K562 (cell line): ENCODE data around the gene ZSWIM4. TPM values are rescaled to one million over a fixed set of nuclear protein-coding genes. Genes with fewer than 3 reads are reported as not detected.

Experiments
- ATF7 ChIP-seq: fragments of 450-650 bp; IDR thresholded peaks from 2 replicates; pipeline ENCODE4 v1.7.1; 2014; ENCODE audit warnings: mild to moderate bottlenecking, moderate library complexity
- CBFA2T2 ChIP-seq: fragments of 450-650 bp; conservative IDR thresholded peaks from 2 replicates; pipeline ENCODE4 v1.6.1; 2017; ENCODE audit warnings: mild to moderate bottlenecking
- CBFA2T3 ChIP-seq: fragments of 450-650 bp; IDR thresholded peaks from 2 replicates; pipeline ENCODE4 v1.6.1; 2017
- CREM ChIP-seq: IDR thresholded peaks from 2 replicates; pipeline ENCODE4 v1.6.1; 2014; ENCODE audit warnings: antibody characterized with exemption, low read depth
- ETV1 ChIP-seq: fragments of 450-650 bp; conservative IDR thresholded peaks from 2 replicates; pipeline ENCODE4 v1.6.1; 2016; ENCODE audit warnings: missing genetic modification characterization, control low read depth, low read depth, missing compliant biosample characterization
- FOXP1 ChIP-seq: sonication (generic); formaldehyde crosslinking; IDR thresholded peaks from 2 replicates; pipeline ENCODE4 v1.8.0; 2022; ENCODE audit warnings: mild to moderate bottlenecking, missing genetic modification reagents
- GABPB1 ChIP-seq: sonication (generic); formaldehyde crosslinking; IDR thresholded peaks from 2 replicates; pipeline ENCODE4 v1.8.0; 2022; ENCODE audit warnings: mild to moderate bottlenecking, missing genetic modification reagents
- GTF2A2 ChIP-seq: IDR thresholded peaks from 2 replicates; pipeline ENCODE4 v1.6.1; 2016; ENCODE audit warnings: mild to moderate bottlenecking, missing genetic modification characterization, missing compliant biosample characterization
- IRF2 ChIP-seq: sonication (generic); formaldehyde crosslinking; IDR thresholded peaks from 2 replicates; pipeline ENCODE4 v1.8.1; 2022; ENCODE audit warnings: mild to moderate bottlenecking, missing genetic modification reagents
- KAT7 ChIP-seq: sonication (generic); formaldehyde crosslinking; IDR thresholded peaks from 2 replicates; pipeline ENCODE4 v1.8.0; 2022; ENCODE audit warnings: missing genetic modification reagents, mild to moderate bottlenecking, borderline replicate concordance
- KLF6 ChIP-seq: fragments of 250-450 bp; sonication (Bioruptor Pico); IDR thresholded peaks from 2 replicates; pipeline ENCODE4 v1.4.0; 2020; ENCODE audit warnings: mild to moderate bottlenecking, moderate library complexity, borderline replicate concordance
- MCM7 ChIP-seq, 2 experiments: fragments of 450-650 bp; IDR thresholded peaks; 2 replicates each; pipeline ENCODE4 v1.6.1; 2016 to 2018
- MXI1 ChIP-seq: IDR thresholded peaks from 2 replicates; pipeline ENCODE4 v1.6.1; 2011; ENCODE audit warnings: low read depth, mild to moderate bottlenecking, improper control_type of control experiment, low read length
- NCOA6 ChIP-seq: fragments of 450-650 bp; IDR thresholded peaks from 2 replicates; pipeline ENCODE4 v1.6.1; 2017; ENCODE audit warnings: mild to moderate bottlenecking
- NEUROD1 ChIP-seq: fragments of 150-350 bp; IDR thresholded peaks from 2 replicates; pipeline ENCODE4 v1.6.1; 2014; ENCODE audit warnings: borderline replicate concordance, low read length, low read depth; ENCODE audit not compliant: partially characterized antibody
- NFIC ChIP-seq: fragments of 450-650 bp; IDR thresholded peaks from 2 replicates; pipeline ENCODE4 v1.6.1; 2017; ENCODE audit warnings: mild to moderate bottlenecking, inconsistent platforms
- NR0B1 ChIP-seq: fragments of 450-650 bp; IDR thresholded peaks from one replicate; pipeline ENCODE4 v1.6.1; 2018; ENCODE audit warnings: mild to moderate bottlenecking, moderate library complexity; ENCODE audit not compliant: partially characterized antibody
- PHF8 ChIP-seq: fragments of 200-600 bp; sonication (generic); IDR thresholded peaks from 2 replicates; pipeline ENCODE4 v1.6.1; 2012; ENCODE audit warnings: mixed run types, mild to moderate bottlenecking, inconsistent platforms, low read length, moderate library complexity, borderline replicate concordance
- RNF2 ChIP-seq: sonication (generic); IDR thresholded peaks from 2 replicates; pipeline ENCODE4 v1.6.1; 2016
- RUNX1 ChIP-seq: sonication (generic); IDR thresholded peaks from 2 replicates; pipeline ENCODE4 v1.6.1; 2016; ENCODE audit warnings: antibody characterized with exemption, low read depth
- SIN3B ChIP-seq: fragments of 450-650 bp; IDR thresholded peaks from 2 replicates; pipeline ENCODE4 v1.6.1; 2017; ENCODE audit warnings: low read depth, mild to moderate bottlenecking, moderate library complexity
- SOX6 ChIP-seq: fragments of 450-650 bp; IDR thresholded peaks from 2 replicates; pipeline ENCODE4 v1.6.1; 2014; ENCODE audit warnings: mild to moderate bottlenecking
- TAF9B ChIP-seq: fragments of 450-650 bp; IDR thresholded peaks from 2 replicates; pipeline ENCODE4 v1.6.1; 2018; ENCODE audit warnings: mild to moderate bottlenecking; ENCODE audit not compliant: partially characterized antibody
- THRB ChIP-seq: fragments of 450-650 bp; formaldehyde crosslinking; conservative IDR thresholded peaks from 2 replicates; pipeline ENCODE4 v1.4.0; 2022; ENCODE audit warnings: mild to moderate bottlenecking, missing genetic modification characterization
- U2AF1 ChIP-seq: fragments of 200-400 bp; formaldehyde crosslinking; optimal IDR thresholded peaks from 2 replicates; pipeline ENCODE3; 2017; ENCODE audit warnings: mild to moderate bottlenecking, low read depth, low read length, moderate library complexity
- WHSC1 ChIP-seq: IDR thresholded peaks from one replicate; pipeline ENCODE4 v1.6.1; 2012; ENCODE audit warnings: low read length, control low read depth, inconsistent platforms
- ZC3H4 ChIP-seq: sonication (generic); formaldehyde crosslinking; IDR thresholded peaks from 2 replicates; pipeline ENCODE4 v1.9.0; 2021; ENCODE audit warnings: missing genetic modification reagents, borderline replicate concordance
- ZFX ChIP-seq: sonication (generic); formaldehyde crosslinking; IDR thresholded peaks from 2 replicates; pipeline ENCODE4 v1.8.0; 2022; ENCODE audit warnings: mild to moderate bottlenecking, missing genetic modification reagents, moderate library complexity
- ZKSCAN1 ChIP-seq: fragments of 150-350 bp; IDR thresholded peaks from 2 replicates; pipeline ENCODE4 v1.6.1; 2016; ENCODE audit warnings: low read depth, low read length
- ZNF146 ChIP-seq: IDR thresholded peaks from one replicate; pipeline ENCODE4 v1.6.1; 2018; ENCODE audit warnings: missing compliant biosample characterization; ENCODE audit not compliant: unreplicated experiment
- ZNF217 ChIP-seq: sonication (generic); formaldehyde crosslinking; IDR thresholded peaks from 2 replicates; pipeline ENCODE4 v1.8.0; 2022; ENCODE audit warnings: mild to moderate bottlenecking, missing genetic modification reagents
- polyA plus RNA-seq, 8 experiments: library from polyadenylated mRNA; depleted of rRNA in 4 of 8; stranded (reverse) in 5 of 8; unstranded in 3 of 8; fragments of >200 nt; fragmentation: Nextera tagmentation in 2 of 8; fragmentation: Illumina TruSeq in 1 of 8; extraction: Ambion mirVana in 2 of 8; extraction: Trizol in 1 of 8; gene quantifications; 2 replicates each; pipeline versions ENCODE4 v1.2.1 to v1.2.3, GENCODE V29; 2011 to 2014; ENCODE audit warnings: inconsistent platforms in 1 of 8, missing spikeins in 1 of 8
- total RNA-seq, 7 experiments: library from RNA; depleted of rRNA in 6 of 7; stranded (reverse); fragments of >200 nt in 6 of 7; fragmentation: Illumina TruSeq in 2 of 7; extraction: Trizol in 2 of 7; gene quantifications; 2 replicates each; pipeline versions ENCODE4 v1.2.1 to v1.2.3, GENCODE V29; 2011 to 2021; ENCODE audit warnings: low replicate concordance in 1 of 7

Gene ZSWIM4
- total and polyA plus RNA-seq, 9 of the 15 experiments (the other 6 are each of a cell fraction or from before 2014, with no cell fraction given): 0.25 to 3.7 (median 0.79) TPM; not detected in 2

- peak; percentile 79 for TF ChIP-seq THRB (CRISPR knock-in tag)
- peak; percentile 90 for TF ChIP-seq NEUROD1
- TF ChIP-seq TAF9B: no peak
- no peak for TF ChIP-seq RNF2
- TF ChIP-seq ZFX (CRISPR knock-in tag): peak; percentile 56
- no peak for TF ChIP-seq CBFA2T3
- 0 out of 2 replicates have a peak, but pooled peaks have one; percentile 31 for TF ChIP-seq SOX6
- TF ChIP-seq NCOA6: no peak
- no peak for TF ChIP-seq ZNF146 (CRISPR knock-in tag)
- no peak for TF ChIP-seq CBFA2T2
- no peak for TF ChIP-seq MCM7 (IDR thresholded peaks at IDR 0.05)
- TF ChIP-seq WHSC1: no peak
- no peak for TF ChIP-seq ZNF217 (CRISPR knock-in tag)
- no peak for TF ChIP-seq SIN3B
- peak; percentile 61 for TF ChIP-seq ATF7
- peak; percentile 77 for TF ChIP-seq NFIC
- no peak for TF ChIP-seq MXI1
- no peak; the same call in 1 of the 2 replicates for TF ChIP-seq GABPB1 (CRISPR knock-in tag)
- no peak for TF ChIP-seq IRF2 (CRISPR knock-in tag)
- no peak for TF ChIP-seq GTF2A2 (tag)
- no peak for TF ChIP-seq RUNX1
- TF ChIP-seq KAT7: no peak; the same call in 1 of the 2 replicates
- no peak for TF ChIP-seq ZC3H4 (CRISPR knock-in tag)
- no peak for TF ChIP-seq U2AF1
- TF ChIP-seq FOXP1 (CRISPR knock-in tag): no peak
- no peak for TF ChIP-seq ZKSCAN1
- TF ChIP-seq NR0B1: no peak
- peak; percentile 43; the same call in 1 of the 2 replicates for TF ChIP-seq PHF8
- TF ChIP-seq ETV1 (tag): no peak
- no peak for TF ChIP-seq KLF6 (CRISPR knock-in tag)
- TF ChIP-seq CREM: peak; percentile 63
Measured at GRCh38 chr19:13833330-13834243, 38.3 kb downstream of the ZSWIM4 start (continued).
